Stomach (tissue), 9 donors: ENCODE measurements around the gene CD300E. TPM values are rescaled to one million over a fixed set of nuclear protein-coding genes. Genes with fewer than 3 reads are reported as not detected.

Experiments
- DNase-seq, 2 donors: peaks; one replicate each; pipeline versions ENCODE4 v3.0.0 to v3.0.0-alpha.2; 2013 to 2019
- H3K27ac ChIP-seq, 5 donors: fragments of 200-600 bp in 4 of 5; sonication (generic) in 4 of 5; one replicate each; pipeline ENCODE4 v1.5.1; 2013 to 2019; ENCODE audit warnings: mild to moderate bottlenecking in 1 of 5, moderate library complexity in 1 of 5
- H3K27me3 ChIP-seq, 3 donors: fragments of 200-600 bp; sonication (generic); one replicate each; pipeline ENCODE4 v1.5.1; 2017 to 2019; ENCODE audit warnings: mixed run types in 1 of 3
- H3K36me3 ChIP-seq, 4 donors: fragments of 200-600 bp; sonication (generic); 1 replicate in 3 of 4; 2 replicates in 1 of 4; pipeline ENCODE4 v1.5.1; 2016 to 2019
- H3K4me1 ChIP-seq, 4 donors: fragments of 200-600 bp; sonication (generic); one replicate each; pipeline ENCODE4 v1.5.1; 2016 to 2019
- H3K4me3 ChIP-seq, 4 donors: fragments of 200-600 bp; sonication (generic) in 3 of 4; one replicate each; pipeline ENCODE4 v1.5.1; 2016 to 2019; ENCODE audit warnings: mild to moderate bottlenecking in 1 of 4
- H3K9me3 ChIP-seq, 4 donors: fragments of 200-600 bp; sonication (generic); one replicate each; pipeline ENCODE4 v1.5.1; 2016 to 2019
- CTCF ChIP-seq, 7 experiments: fragments of 450-650 bp in 4 of 7; fragments of 200-600 bp in 3 of 7; sonication (generic) in 3 of 7; IDR thresholded peaks; one replicate each; pipeline ENCODE4 v1.5.1; 2016 to 2019; ENCODE audit warnings: antibody characterized with exemption in 7 of 7, control low read depth in 2 of 7, mild to moderate bottlenecking in 1 of 7
- EP300 ChIP-seq: sonication (generic); formaldehyde crosslinking; IDR thresholded peaks from one replicate; pipeline ENCODE4 v1.6.1; 2017; ENCODE audit warnings: antibody characterized with exemption
- POLR2A ChIP-seq, 4 donors: fragments of 450-650 bp; IDR thresholded peaks; one replicate each; pipeline ENCODE4 v1.6.1; 2016; ENCODE audit warnings: antibody characterized with exemption in 4 of 4, control low read depth in 2 of 4, mild to moderate bottlenecking in 1 of 4, moderate library complexity in 1 of 4
- POLR2AphosphoS5 ChIP-seq, 3 donors: sonication (generic); formaldehyde crosslinking; IDR thresholded peaks; one replicate each; pipeline ENCODE4 v1.6.1; 2016; ENCODE audit warnings: antibody characterized with exemption in 3 of 3
- WGBS, 5 donors: extraction: QIAGEN DNeasy Blood & Tissue Kit in 3 of 5; methylation state at CpG; one replicate each; pipeline versions ENCODE4 v1.1.5 to v1.1.7; 2013 to 2018; 5-methylcytosine and 5-hydroxymethylcytosine counted together
- intact Hi-C: fragments of 100-400 bp; cut with DNase I; formaldehyde crosslinking; loops from one replicate; pipeline ENCODE4 v1.15.1; 2023; ENCODE audit warnings: low total_unique reads
- polyA plus RNA-seq, 3 donors: library from polyadenylated mRNA; stranded (reverse); fragments of 200-250 nt; gene quantifications; one replicate each; pipeline ENCODE4 v1.2.3, GENCODE V29; 2013
- total RNA-seq, 5 donors: library from RNA; depleted of rRNA; stranded (reverse); fragments of >200 nt; gene quantifications; one replicate each; pipeline versions ENCODE4 v1.1.0 to v1.2.3, GENCODE V29; 2014 to 2016
- donor health status: healthy with polysubstance abuse.
- donor health status: Bipolar disorder and iron deficiency.
- donor health status: healthy.

Gene CD300E
- total and polyA plus RNA-seq, 8 donors = 0.15 to 7.6 (median 0.37) TPM; not detected in 3

GRCh38 chr17:74567397-74567796 lies 56.1 kb downstream of the CD300E start, which contains the start of gene CD300H:
Gene CD300H (minus strand): TSS chr17:74567509.
- Histone ChIP-seq H3K27me3 (peaks cover 0 to 30% (median 0%) of the 10 kb centered on the region in 3 donors), H3K9me3 (peaks cover 0 to 6% (median 0%) of the 10 kb centered on the region in 4 donors), H3K36me3 (no peaks in the 10 kb centered on the region), H3K27ac (no peak within 1 kb of the TSS), H3K4me1 (peaks cover 0 to 17% (median 0%) of the 10 kb centered on the region in 4 donors), H3K4me3 (no peak within 1 kb of the TSS)
- DNase-seq = no peak
- TF ChIP-seq CTCF (IDR thresholded peaks at IDR 0.05) = no peak
- TF ChIP-seq EP300 = no peak
- intact Hi-C loops = no loop called here
- WGBS, 5 donors = 73 to 86% (median 78%) methylated on average over 2 of the region's 2 CpGs

DNA sequence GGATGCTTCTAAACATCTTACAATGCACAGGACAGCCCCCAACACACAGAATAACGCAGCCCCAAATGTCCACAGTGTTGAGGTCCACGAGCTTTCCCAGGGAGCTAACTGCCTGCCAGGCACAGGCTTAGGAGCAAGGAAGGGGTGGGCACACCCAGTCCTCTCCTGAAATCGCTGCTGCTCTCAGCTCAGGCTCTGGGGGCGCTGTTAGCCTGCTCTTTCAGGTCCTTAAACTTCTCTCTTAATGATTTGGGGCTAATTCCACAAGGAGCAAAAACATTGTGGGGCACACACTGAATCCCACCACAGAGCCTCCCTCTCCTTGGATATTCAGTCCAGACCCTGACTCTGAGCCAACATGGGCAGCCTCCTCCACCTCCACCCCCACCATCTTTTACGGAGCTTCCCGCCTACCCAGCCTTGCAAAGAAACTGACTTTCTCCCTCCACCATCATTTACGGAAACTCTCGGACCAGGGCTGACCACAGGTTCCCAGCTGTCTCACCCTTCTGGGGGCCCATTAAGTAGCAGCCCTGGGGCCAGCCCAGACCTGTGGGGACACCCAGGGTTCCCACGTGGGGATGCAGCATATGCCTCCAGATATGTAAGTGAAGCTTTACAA lies 57.3 kb downstream of the CD300E start:
- 30 to 39% (median 37%) methylated on average over 9 of the region's 9 CpGs for WGBS, 5 donors
- peaks cover 0 to 17% (median 0%) of the 10 kb centered on the region in 4 donors for H3K4me1 ChIP-seq
- DNase-seq = peak; percentile 28 to 57
- peak in 3 of 7 experiments; percentile 11 to 31 (median 12) for TF ChIP-seq CTCF (IDR thresholded peaks at IDR 0.05)
- no peak for TF ChIP-seq POLR2AphosphoS5 (IDR thresholded peaks at IDR 0.05)
- intact Hi-C loops = no loop called here
- H3K27me3 ChIP-seq = peaks cover 0 to 31% (median 0%) of the 10 kb centered on the region in 3 donors
- no peaks in the 10 kb centered on the region for H3K9me3 ChIP-seq
- H3K36me3 ChIP-seq = no peaks in the 10 kb centered on the region
- H3K27ac ChIP-seq = no peak overlapping the region
- no peak overlapping the region for H3K4me3 ChIP-seq

- Histone ChIP-seq H3K4me3 (no peak overlapping the region), H3K27ac (no peak overlapping the region), H3K36me3 (no peaks in the 10 kb centered on the region), H3K4me1 (peaks cover 0 to 17% (median 0%) of the 10 kb centered on the region in 4 donors), H3K27me3 (peaks cover 0 to 31% (median 0%) of the 10 kb centered on the region in 3 donors), H3K9me3 (no peaks in the 10 kb centered on the region)
- DNase-seq = no peak
- TF ChIP-seq POLR2AphosphoS5 (IDR thresholded peaks at IDR 0.05) (no peak), POLR2A (IDR thresholded peaks at IDR 0.05) (no peak), EP300 (no peak), CTCF (IDR thresholded peaks at IDR 0.05) (no peak)
- WGBS, 5 donors = 40 to 60% (median 47%) methylated on average over 5 of the region's 5 CpGs
- intact Hi-C loops = no loop called here
Observed at GRCh38 chr17:74565126-74565525, 58.4 kb downstream of the CD300E start.

DNA sequence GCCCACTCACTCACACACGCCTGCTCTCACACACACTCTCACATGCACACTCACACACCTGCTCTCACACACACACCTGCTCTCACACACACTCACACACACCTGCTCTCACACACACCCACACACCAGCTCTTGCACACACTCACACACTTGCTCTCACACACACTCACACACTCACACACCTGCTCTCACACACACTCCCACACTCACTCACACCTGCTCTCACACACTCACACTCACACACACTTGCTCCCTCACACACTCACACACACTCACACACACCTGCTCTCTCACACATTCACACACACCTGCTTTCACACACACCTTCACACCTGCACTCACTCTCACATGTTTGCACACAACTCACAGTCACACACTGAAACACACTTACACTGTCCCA lies 60.2 kb downstream of the CD300E start:
- intact Hi-C loops = no loop called here
- 91 to 100% (median 93%) methylated on average over 1 of the region's 1 CpG for WGBS, 5 donors
- Histone ChIP-seq H3K27me3 (peaks cover 0 to 31% (median 0%) of the 10 kb centered on the region in 3 donors), H3K27ac (no peak overlapping the region), H3K36me3 (no peaks in the 10 kb centered on the region), H3K4me1 (no peaks in the 10 kb centered on the region), H3K4me3 (no peak overlapping the region), H3K9me3 (no peaks in the 10 kb centered on the region)
- DNase-seq = no peak
- TF ChIP-seq CTCF (IDR thresholded peaks at IDR 0.05) (no peak), POLR2A (IDR thresholded peaks at IDR 0.05) (no peak), POLR2AphosphoS5 (IDR thresholded peaks at IDR 0.05) (no peak), EP300 (no peak)
